Measurements from ENCODE around the gene CELF4. TPM values are rescaled to one million over a fixed set of nuclear protein-coding genes. Genes with fewer than 3 reads are reported as not detected.

The CELF4 gene
- total RNA-seq, 1 donor from 2014 or later: 2.3 TPM

DNA sequence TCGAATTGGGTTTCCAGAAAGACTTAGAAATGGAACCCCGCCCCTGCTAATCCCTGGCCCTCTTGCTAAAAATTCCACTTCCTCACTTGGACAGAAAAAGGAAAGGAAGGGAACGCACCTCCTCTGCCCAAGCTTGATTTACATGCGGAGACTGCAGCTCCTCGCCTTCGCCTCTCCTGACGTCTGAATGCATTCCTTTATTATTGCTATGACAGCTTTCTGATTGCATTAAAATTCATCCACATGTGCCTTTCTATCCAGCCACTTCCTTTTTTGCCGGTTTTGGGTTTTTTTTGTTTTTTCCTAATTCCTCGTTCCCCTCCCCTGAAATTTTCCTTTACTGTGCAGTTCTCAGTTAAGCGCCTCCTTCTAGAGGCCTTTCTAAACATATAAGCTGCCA is 287.8 kb downstream of the CELF4 start:
- no peak for DNase-seq (ENCODE audit: low spot score in 2 of 2, unreplicated experiment in 2 of 2)

DNA sequence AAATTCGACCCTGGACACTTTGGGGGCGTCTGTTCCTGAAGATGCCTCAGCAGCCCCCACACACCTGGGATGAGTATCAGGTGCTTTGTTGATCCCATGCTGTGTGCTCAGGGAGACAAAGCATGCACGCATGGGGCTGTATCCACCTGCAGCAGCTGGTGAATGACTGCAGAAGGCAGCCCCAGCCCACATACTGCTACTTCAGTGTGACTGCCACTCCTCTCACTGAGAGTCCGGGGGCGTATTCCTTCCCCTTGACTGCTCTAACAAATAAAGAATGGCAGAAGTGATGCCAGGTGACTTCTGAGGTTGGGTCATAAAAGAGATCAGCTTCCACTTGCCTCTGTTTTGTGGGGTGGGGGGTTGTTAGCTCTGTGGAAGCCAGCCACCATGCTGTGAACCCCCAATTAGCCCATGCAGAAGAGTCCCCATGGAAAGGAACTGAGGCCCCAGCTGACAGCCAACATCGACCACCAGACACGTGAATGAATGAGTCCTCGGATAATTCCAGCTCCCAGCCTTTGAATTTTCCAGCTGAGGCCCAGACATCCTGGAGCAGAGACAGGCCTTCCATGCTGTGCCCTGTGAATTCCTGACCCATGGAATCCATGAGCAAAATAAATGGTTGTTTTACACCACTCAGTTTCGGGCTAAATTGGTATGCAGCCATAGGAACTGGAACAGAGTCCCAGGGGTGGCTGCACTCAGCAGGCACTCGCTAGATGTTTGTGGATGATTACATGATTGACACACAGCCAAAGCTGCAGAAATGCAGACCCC is 289.3 kb downstream of the CELF4 start:
- no peak overlapping the region for H3K4me3 Mint-ChIP-seq
- no peak for DNase-seq (ENCODE audit: low spot score in 2 of 2, unreplicated experiment in 2 of 2)
- TF ChIP-seq, protein P1, sequence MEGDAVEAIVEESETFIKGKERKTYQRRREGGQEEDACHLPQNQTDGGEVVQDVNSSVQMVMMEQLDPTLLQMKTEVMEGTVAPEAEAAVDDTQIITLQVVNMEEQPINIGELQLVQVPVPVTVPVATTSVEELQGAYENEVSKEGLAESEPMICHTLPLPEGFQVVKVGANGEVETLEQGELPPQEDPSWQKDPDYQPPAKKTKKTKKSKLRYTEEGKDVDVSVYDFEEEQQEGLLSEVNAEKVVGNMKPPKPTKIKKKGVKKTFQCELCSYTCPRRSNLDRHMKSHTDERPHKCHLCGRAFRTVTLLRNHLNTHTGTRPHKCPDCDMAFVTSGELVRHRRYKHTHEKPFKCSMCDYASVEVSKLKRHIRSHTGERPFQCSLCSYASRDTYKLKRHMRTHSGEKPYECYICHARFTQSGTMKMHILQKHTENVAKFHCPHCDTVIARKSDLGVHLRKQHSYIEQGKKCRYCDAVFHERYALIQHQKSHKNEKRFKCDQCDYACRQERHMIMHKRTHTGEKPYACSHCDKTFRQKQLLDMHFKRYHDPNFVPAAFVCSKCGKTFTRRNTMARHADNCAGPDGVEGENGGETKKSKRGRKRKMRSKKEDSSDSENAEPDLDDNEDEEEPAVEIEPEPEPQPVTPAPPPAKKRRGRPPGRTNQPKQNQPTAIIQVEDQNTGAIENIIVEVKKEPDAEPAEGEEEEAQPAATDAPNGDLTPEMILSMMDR (IDR thresholded peaks at IDR 0.05; ENCODE audit: unreplicated experiment): no peak
- H3K36me3 Mint-ChIP-seq: no peaks in the 10 kb centered on the region
- H3K27ac Mint-ChIP-seq: no peak overlapping the region
- no peaks in the 10 kb centered on the region for H3K9me3 Mint-ChIP-seq
- H3K4me1 Mint-ChIP-seq: no peaks in the 10 kb centered on the region
- H3K27me3 Mint-ChIP-seq (ENCODE audit: low read depth): peaks cover 61% of the 10 kb centered on the region

More for the DNA sequence above, 287.8 kb downstream of the CELF4 start:
- TF ChIP-seq, protein P1 (IDR thresholded peaks at IDR 0.05; ENCODE audit: unreplicated experiment): no peak
- Mint-ChIP-seq H3K36me3 (no peaks in the 10 kb centered on the region), H3K27me3 (ENCODE audit: low read depth) (peaks cover 76% of the 10 kb centered on the region), H3K9me3 (no peaks in the 10 kb centered on the region), H3K27ac (no peak overlapping the region), H3K4me1 (no peaks in the 10 kb centered on the region), H3K4me3 (no peak overlapping the region)

DNA sequence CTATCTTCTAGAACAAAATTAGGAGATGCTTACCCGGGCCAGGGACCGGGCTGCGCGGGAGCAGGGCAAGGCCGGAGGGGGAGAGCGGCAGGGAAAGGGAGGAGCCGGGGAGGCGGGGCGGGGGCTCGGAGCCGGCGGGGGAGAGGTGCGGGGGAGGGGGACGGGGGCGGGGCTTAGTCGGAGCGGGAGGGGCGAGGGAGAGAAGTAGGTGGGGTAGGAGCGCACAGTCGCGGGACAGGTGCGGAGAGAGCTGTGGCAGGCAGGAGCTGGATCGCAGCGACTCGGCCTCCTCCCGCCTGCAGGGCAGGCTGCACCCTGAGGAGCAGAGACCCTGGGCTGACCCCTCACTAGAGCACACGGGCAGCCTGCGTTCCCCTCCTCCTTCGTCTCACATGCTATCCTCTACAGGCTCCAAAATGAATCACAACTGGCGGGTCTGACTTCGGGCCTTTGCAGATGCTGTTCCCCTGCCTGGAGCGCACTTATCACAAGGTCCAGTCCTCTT is 290.3 kb downstream of the CELF4 start:
- H3K27me3 Mint-ChIP-seq (ENCODE audit: low read depth): peaks cover 52% of the 10 kb centered on the region
- no peak overlapping the region for H3K4me3 Mint-ChIP-seq
- H3K4me1 Mint-ChIP-seq: no peaks in the 10 kb centered on the region
- TF ChIP-seq, protein P1 (IDR thresholded peaks at IDR 0.05; ENCODE audit: unreplicated experiment): no peak
- no peak overlapping the region for H3K27ac Mint-ChIP-seq
- no peaks in the 10 kb centered on the region for H3K36me3 Mint-ChIP-seq
- H3K9me3 Mint-ChIP-seq: no peaks in the 10 kb centered on the region
- no peak for DNase-seq (ENCODE audit: low spot score in 2 of 2, unreplicated experiment in 2 of 2)

DNA sequence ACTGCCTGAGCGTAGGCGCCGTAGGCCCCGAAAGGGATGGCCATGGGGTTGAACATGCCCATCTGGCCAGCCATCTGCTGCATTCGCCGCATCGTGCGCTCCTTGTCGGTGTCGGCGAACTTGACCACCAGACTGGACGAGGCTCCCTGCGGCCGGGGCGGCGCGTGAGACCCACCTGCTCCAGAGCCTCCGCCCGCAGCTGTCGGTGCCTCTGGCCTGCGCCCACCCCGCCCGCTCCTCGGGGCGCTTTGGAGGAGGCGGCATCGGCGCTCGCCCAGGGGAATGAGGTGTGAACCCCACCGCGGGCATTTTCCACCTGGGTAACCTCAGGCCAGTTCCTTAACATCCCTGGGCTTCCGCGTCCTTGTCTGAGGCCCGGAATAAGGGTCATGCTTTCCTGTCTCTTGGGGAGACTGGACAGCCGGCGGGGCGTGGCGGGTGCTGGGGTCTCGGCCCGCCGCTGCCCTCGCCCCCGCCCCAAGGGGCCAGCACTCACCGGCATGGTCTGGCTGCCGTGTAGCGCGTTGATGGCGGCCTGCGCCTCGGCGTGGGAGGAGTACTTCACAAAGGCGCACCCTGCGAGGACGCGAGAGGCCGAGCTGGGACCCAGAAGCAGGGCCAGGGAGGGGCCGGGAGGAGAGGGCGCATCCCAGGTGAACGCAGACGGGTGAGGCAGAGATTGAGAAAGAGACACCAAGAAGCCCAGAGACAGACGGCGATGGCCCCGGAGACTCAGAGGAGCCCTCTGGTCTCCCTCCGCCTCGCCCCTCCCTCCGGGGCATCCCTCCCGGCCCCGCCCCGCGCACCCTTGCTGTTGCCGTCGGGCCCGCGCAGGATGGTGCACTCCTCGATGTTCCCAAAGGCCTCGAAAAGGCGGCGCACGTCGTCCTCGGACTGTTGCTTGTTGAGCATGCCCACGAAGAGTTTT is 291.0 kb downstream of the CELF4 start:
- Mint-ChIP-seq H3K9me3 (no peaks in the 10 kb centered on the region), H3K4me1 (no peaks in the 10 kb centered on the region), H3K36me3 (no peaks in the 10 kb centered on the region), H3K27ac (no peak overlapping the region), H3K27me3 (ENCODE audit: low read depth) (peaks cover 48% of the 10 kb centered on the region), H3K4me3 (no peak overlapping the region)
- DNase-seq (ENCODE audit: low spot score in 2 of 2, unreplicated experiment in 2 of 2): no peak
- TF ChIP-seq, protein P1 (IDR thresholded peaks at IDR 0.05; ENCODE audit: unreplicated experiment): no peak

DNA sequence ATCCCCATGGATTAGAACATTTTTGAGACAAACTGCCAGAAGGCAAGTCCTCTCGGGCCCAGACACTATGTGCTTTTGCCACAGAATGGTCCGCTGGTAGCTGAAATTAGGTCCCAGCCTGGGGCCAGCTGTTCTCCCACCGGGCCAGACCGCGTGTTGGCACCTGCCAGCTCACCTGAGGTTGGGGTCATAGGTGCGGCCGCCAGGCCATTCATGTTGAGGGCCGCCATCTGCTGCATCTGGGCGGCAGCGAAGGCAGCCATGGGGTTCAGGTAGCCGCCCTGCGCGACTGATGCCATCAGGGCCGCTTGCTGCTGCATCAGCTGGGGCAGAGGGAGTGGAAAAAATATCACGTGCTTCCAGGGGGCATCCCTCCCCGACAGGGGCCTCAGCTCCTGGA is 292.8 kb downstream of the CELF4 start:
- TF ChIP-seq, protein P1 (IDR thresholded peaks at IDR 0.05; ENCODE audit: unreplicated experiment): no peak

More for the DNA sequence above, 292.8 kb downstream of the CELF4 start:
- Mint-ChIP-seq H3K27me3 (ENCODE audit: low read depth) (peaks cover 44% of the 10 kb centered on the region), H3K36me3 (no peaks in the 10 kb centered on the region), H3K9me3 (no peaks in the 10 kb centered on the region), H3K27ac (no peak overlapping the region), H3K4me1 (no peaks in the 10 kb centered on the region), H3K4me3 (no peak overlapping the region)
- no peak for DNase-seq (ENCODE audit: low spot score in 2 of 2, unreplicated experiment in 2 of 2)

Data from mesothelial cell of epicardium (in vitro differentiated cells).